Subcutaneous abdominal adipose tissue (tissue), 5 donors: ENCODE data around the gene DLG5.

Experiments used
- H3K27ac ChIP-seq: one replicate; pipeline ENCODE4 v1.7.0; 2013; ENCODE audit warnings: low read depth, mild to moderate bottlenecking, inconsistent platforms, low read length, moderate library complexity
- H3K27me3 ChIP-seq, 5 donors: one replicate each; pipeline ENCODE4 v1.7.0; 2013; ENCODE audit warnings: low read length in 5 of 5, inconsistent platforms in 1 of 5; ENCODE audit not compliant: control insufficient read depth in 5 of 5, insufficient read depth in 4 of 5
- H3K36me3 ChIP-seq, 5 donors: one replicate each; pipeline ENCODE4 v1.7.0; 2013; ENCODE audit warnings: low read length in 5 of 5; ENCODE audit not compliant: control insufficient read depth in 5 of 5, insufficient read depth in 5 of 5
- H3K4me1 ChIP-seq, 5 donors: one replicate each; pipeline ENCODE4 v1.7.0; 2013; ENCODE audit warnings: low read length in 5 of 5, mild to moderate bottlenecking in 3 of 5, moderate library complexity in 1 of 5; ENCODE audit not compliant: control insufficient read depth in 5 of 5, insufficient read depth in 5 of 5
- H3K4me3 ChIP-seq, 5 donors: one replicate each; pipeline ENCODE4 v1.7.0; 2013; ENCODE audit warnings: low read length in 5 of 5, low read depth in 1 of 5
- H3K9ac ChIP-seq, 5 donors: one replicate each; pipeline ENCODE4 v1.7.0; 2013; ENCODE audit warnings: low read length in 5 of 5, mild to moderate bottlenecking in 4 of 5, moderate library complexity in 3 of 5
- H3K9me3 ChIP-seq, 5 donors: one replicate each; pipeline ENCODE4 v1.7.0; 2013; ENCODE audit warnings: low read length in 5 of 5; ENCODE audit not compliant: control insufficient read depth in 5 of 5
- donor health status: healthy.
- donor health status: healthy.
- donor health status: healthy.
- donor health status: healthy.
- donor health status: healthy.

The DLG5 gene

DNA sequence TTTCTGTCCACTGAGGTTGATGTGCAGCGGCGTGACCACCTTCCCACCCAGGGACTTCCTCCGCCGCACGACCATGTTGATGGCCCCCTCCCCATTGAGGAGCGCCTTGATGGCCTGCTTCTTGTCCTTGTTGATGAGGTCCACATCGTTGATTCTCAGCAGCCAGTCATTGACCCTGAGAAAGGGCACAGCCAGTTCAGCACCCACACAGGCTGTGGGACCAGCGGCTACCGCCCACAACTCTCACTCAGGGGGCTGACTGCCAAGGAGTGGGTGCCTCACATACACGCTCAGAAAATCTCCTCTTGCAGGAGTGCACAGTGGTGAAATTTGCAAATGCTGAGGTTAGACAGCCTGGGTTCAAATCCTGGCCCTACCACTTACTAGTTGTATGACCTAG lies 97.2 kb downstream of the DLG5 start:
- no peaks in the 10 kb centered on the region for H3K9me3 ChIP-seq
- no peak overlapping the region for H3K27ac ChIP-seq
- peaks cover 0 to 4% (median 0%) of the 10 kb centered on the region in 5 donors for H3K4me1 ChIP-seq
- H3K4me3 ChIP-seq, result no peak overlapping the region
- H3K27me3 ChIP-seq, result no peaks in the 10 kb centered on the region
- peaks cover 10 to 76% (median 70%) of the 10 kb centered on the region in 5 donors for H3K36me3 ChIP-seq
- no peak overlapping the region for H3K9ac ChIP-seq

DNA sequence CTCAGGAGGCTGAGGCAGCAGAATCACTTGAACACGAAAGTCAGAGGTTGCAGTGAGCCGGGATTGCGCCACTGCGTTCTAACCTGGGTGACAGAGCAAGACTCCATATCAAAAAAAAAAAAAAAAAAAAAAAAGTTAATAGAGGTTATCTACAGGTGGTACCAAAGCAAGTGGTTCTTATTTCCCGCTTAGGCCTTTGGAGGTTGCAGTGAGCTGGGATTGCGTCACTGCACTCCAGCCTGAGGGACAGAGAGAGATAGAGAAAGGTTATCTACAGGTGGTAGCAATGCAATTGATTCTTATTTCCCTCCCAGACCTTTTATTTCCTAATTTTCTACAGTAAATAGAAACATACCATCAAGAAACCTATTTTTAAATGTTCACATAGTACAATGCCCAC lies 98.2 kb downstream of the DLG5 start:
- peaks cover 10 to 73% (median 66%) of the 10 kb centered on the region in 5 donors for H3K36me3 ChIP-seq
- H3K9me3 ChIP-seq, result no peaks in the 10 kb centered on the region
- H3K4me1 ChIP-seq, result peaks cover 0 to 4% (median 0%) of the 10 kb centered on the region in 5 donors
- no peak overlapping the region for H3K4me3 ChIP-seq
- no peaks in the 10 kb centered on the region for H3K27me3 ChIP-seq
- H3K9ac ChIP-seq, result no peak overlapping the region
- H3K27ac ChIP-seq, result no peak overlapping the region

DNA sequence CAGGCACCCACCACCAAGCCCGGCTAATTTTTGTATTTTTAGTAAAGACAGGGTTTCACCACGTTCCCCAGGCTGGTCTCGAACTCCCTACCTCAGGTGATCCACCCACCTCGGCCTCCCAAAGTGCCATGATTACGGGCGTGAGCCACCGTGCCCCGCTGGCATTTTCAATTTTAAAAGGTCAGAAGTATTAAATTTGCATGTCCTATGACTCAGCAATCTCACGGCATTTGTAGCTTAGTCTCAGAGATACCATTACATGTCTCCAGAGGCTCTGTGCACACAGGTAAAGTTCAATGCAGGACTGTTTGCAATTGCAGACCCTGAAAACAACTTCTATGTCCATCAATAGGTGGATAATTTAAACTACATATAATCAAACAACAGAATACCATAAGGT lies 99.2 kb downstream of the DLG5 start:
- Histone ChIP-seq H3K4me3 (no peak overlapping the region), H3K27ac (no peak overlapping the region), H3K27me3 (no peaks in the 10 kb centered on the region), H3K9me3 (no peaks in the 10 kb centered on the region), H3K4me1 (peaks cover 0 to 4% (median 0%) of the 10 kb centered on the region in 5 donors), H3K36me3 (peaks cover 8 to 63% (median 60%) of the 10 kb centered on the region in 5 donors), H3K9ac (no peak overlapping the region)

DNA sequence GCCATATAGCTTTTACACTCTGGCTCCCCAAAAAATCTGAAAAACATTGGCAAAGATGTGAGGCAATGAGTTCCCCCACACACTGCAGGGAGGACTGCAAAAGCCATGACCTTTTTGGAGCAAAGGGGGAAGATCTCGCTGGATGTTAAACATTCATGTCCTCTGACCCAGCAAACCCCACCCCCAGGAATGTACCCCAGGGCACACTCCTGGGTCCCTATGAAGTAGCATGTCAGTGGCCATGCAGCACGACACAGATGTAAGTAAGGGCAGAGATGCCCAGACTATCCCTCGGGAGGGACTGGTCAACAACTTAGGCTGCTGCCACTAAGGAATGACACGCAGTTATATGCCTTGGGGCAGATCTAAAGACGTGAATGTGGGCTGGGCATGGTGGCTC lies 100.6 kb downstream of the DLG5 start:
- Histone ChIP-seq H3K4me3 (no peak overlapping the region), H3K36me3 (peaks cover 8 to 66% (median 65%) of the 10 kb centered on the region in 5 donors), H3K4me1 (peaks cover 0 to 4% (median 0%) of the 10 kb centered on the region in 5 donors), H3K27ac (no peak overlapping the region), H3K27me3 (no peaks in the 10 kb centered on the region), H3K9me3 (no peaks in the 10 kb centered on the region), H3K9ac (no peak overlapping the region)

DNA sequence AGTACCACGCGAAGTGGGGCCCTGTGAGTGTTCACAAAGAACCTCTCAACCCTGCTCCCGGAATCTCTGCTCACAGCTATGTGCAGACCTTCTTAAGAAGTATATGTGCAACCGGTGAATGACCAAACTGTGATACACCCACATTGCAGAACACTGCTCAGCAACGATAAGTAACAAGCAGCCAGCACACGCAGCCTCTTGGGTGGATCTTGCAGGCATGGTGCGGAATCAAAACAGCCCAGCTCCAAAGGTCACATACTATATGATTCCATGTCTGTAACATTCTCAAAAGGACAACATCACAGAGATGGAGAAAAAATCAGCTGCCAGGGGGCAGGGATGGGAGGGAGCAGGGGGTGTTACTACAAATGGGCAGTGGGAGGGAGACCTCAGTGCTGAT lies 101.6 kb downstream of the DLG5 start:
- Histone ChIP-seq H3K9me3 (no peaks in the 10 kb centered on the region), H3K9ac (no peak overlapping the region)

DNA sequence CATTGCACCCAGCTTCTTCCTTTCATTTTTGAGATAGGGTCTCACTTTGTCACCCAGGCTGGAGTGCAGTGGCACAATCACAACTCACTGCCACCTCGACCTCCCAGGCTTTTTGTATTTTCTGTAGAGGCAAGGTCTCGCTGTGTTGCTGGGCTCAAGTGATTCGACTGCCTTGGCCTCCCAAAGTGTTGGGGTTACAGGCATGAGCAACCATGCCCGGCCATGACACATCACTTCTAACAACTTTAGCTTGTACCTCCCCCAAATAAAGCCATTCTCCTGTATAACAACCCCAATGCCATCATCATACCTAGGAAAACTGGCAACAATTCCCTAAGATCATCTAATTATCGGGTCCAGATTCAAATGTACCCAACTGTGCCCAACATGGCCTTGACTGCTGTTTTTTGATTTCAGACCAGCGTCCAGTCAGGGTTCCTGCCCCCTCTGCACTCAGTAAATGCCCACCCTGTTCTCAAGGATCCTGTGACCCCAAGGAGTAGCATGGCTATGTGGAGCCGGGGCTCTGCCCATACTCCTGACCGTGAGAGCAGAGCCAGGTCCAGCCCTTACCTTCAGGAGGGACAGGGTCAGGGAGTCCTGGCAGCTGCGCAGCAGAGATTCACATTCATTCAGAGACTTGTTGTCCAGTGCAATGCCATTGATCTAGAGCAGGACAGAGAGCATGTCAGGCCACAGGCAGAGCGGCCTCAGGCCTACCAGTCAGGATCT lies 102.6 kb downstream of the DLG5 start:
- Histone ChIP-seq H3K4me1 (peaks cover 0 to 4% (median 0%) of the 10 kb centered on the region in 5 donors), H3K27ac (no peak overlapping the region), H3K36me3 (peaks cover 4 to 64% (median 61%) of the 10 kb centered on the region in 5 donors), H3K9me3 (no peaks in the 10 kb centered on the region), H3K9ac (no peak overlapping the region), H3K4me3 (no peak overlapping the region), H3K27me3 (no peaks in the 10 kb centered on the region)

More for the DNA sequence above, 101.6 kb downstream of the DLG5 start:
- Histone ChIP-seq H3K4me1 (peaks cover 0 to 4% (median 0%) of the 10 kb centered on the region in 5 donors), H3K27me3 (no peaks in the 10 kb centered on the region), H3K27ac (no peak overlapping the region), H3K36me3 (peaks cover 8 to 64% (median 63%) of the 10 kb centered on the region in 5 donors), H3K4me3 (no peak overlapping the region)

DNA sequence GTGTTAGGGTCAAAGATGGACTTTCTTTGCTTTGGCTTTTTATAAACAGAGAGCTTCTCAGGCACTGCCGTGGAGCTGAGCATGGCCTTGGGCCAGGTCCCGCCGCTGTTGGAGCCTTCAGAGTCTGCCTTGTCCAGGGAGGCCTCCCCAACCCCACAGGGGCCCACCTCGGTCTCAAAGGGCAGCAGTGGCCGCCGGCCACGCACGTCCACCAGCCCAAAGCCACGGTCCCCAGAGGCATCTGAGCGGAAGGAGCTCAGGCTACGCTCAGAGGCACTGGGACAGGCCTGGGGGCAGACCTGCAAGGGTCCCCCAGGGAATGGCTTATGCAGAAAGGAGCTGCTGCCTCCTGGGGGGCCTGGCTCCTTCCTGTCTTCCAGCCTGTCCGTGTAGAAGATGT lies 105.0 kb downstream of the DLG5 start:
- no peaks in the 10 kb centered on the region for H3K9me3 ChIP-seq
- no peak overlapping the region for H3K9ac ChIP-seq
- peaks cover 3 to 79% (median 75%) of the 10 kb centered on the region in 5 donors for H3K36me3 ChIP-seq
- no peak overlapping the region for H3K27ac ChIP-seq
- H3K27me3 ChIP-seq, result no peaks in the 10 kb centered on the region
- no peak overlapping the region for H3K4me3 ChIP-seq
- peaks cover 0 to 4% (median 0%) of the 10 kb centered on the region in 5 donors for H3K4me1 ChIP-seq

DNA sequence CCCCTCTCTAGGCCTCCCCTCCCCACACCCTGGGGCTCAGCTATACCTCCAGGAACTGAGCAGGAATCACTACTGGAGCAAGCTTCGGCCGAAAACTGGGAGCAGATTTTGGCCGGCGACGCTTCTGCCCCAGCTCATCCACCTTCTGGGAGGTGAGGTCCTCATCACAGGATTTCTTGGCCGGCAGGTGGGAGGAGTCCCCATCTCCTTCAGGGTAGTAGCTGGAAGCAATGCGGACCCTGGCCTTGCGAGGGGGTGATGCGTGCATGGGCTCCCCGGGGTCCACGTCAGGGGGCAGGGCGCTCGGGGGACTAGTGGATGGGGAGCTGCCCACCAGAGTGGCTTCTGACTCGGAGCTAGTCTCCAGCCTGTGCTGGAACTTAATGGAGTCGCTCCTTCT lies 105.5 kb downstream of the DLG5 start:
- Histone ChIP-seq H3K9me3 (no peaks in the 10 kb centered on the region), H3K27ac (no peak overlapping the region), H3K36me3 (peaks cover 3 to 80% (median 76%) of the 10 kb centered on the region in 5 donors)

DNA sequence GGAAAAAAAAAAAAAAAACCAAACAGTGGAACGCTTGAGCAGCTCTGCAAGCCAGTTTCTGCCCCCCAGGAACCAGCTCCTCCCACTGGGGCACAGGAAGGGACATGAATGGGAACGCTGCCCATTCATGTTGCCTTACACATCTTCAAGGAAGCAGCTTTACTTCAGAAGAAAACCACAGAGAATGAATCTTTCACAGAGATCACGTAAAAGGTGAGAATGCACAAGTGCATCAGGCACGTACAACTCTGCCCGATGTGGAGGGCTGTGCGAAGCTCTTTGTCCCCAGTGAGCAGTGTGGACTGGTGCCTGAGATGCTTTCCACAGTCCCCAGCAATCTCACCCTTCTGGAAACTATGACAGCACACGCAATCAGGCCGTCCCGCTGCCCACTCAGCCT lies 106.2 kb downstream of the DLG5 start:
- Histone ChIP-seq H3K4me1 (no peaks in the 10 kb centered on the region), H3K4me3 (no peak overlapping the region), H3K9ac (no peak overlapping the region), H3K9me3 (no peaks in the 10 kb centered on the region), H3K36me3 (peaks cover 3 to 84% (median 82%) of the 10 kb centered on the region in 5 donors), H3K27ac (no peak overlapping the region), H3K27me3 (no peaks in the 10 kb centered on the region)

More for the DNA sequence above, 105.5 kb downstream of the DLG5 start:
- H3K27me3 ChIP-seq, result no peaks in the 10 kb centered on the region
- H3K4me1 ChIP-seq, result peaks cover 0 to 2% (median 0%) of the 10 kb centered on the region in 5 donors
- no peak overlapping the region for H3K9ac ChIP-seq
- H3K4me3 ChIP-seq, result no peak overlapping the region

DNA sequence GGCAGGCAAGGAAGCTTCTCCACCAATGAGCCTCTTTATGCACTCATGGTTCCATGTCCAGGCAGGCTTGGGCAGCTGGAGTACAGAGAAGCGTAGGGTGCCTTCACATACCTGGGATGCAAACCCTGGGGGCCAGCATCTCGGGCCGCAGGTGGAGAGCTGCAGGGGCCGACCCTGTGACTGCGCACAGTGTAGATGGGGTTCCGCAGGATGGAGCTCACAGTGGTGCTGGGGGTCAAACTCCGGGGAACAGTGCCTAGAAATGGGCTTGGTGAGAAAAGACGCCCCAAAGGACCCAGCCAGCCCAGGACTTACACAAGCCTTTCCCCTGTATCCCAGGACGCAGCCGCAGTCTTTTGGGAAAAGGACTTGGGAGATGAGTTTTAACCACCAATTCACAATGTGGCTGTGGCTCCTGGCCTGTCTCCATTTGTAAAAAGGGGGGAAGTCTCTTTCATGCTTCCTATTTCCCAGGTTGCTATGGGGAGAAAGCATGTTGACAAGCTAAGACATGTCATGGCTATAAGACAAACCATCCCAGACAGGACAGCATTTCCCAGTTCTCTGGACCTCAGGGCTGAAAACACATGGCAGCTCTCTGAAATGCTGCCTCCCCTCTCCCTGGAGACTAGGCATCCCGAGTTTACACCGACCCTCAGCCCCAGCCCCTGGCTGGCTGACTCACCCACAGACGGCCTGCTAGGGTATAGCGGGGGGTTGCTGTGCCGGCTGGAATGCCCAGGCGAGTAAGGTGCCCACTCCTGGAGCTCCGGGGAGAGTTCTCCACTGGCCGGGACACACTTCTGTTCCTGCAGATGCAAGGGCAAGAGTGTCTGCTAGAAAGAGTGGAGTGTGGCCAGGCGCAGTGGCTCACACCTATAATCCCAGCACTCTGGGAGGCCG lies 107.1 kb downstream of the DLG5 start:
- H3K9ac ChIP-seq, result no peak overlapping the region
- H3K4me3 ChIP-seq, result no peak overlapping the region
- H3K4me1 ChIP-seq, result no peaks in the 10 kb centered on the region
- no peak overlapping the region for H3K27ac ChIP-seq
- peaks cover 3 to 81% (median 78%) of the 10 kb centered on the region in 5 donors for H3K36me3 ChIP-seq
- H3K9me3 ChIP-seq, result no peaks in the 10 kb centered on the region
- H3K27me3 ChIP-seq, result no peaks in the 10 kb centered on the region
